A673 (cell line): ENCODE results near the gene ARFRP1. TPM values are rescaled to one million over a fixed set of nuclear protein-coding genes. Genes with fewer than 3 reads are reported as not detected.

ENCODE experiments used
- BruUV-seq: library from RNA; stranded (reverse); fragments of 400-500 nt; replicated peaks from 2 replicates; lab custom pipeline; 2021; lab: Mats Ljungman, UMichigan
- CTCF ChIA-PET: fragments of 300-600 bp; sonication (Branson Sonifier 250); formaldehyde crosslinking; loops from one replicate; lab custom pipeline; 2022; ENCODE audit warnings: antibody characterized with exemption; lab: Charles Lee
- POLR2A ChIA-PET: fragments of 300-600 bp; sonication (Branson Sonifier 250); formaldehyde crosslinking; loops from one replicate; lab custom pipeline; 2022; ENCODE audit warnings: antibody characterized with exemption; ENCODE audit not compliant: low non-redundant PET; lab: Charles Lee
- DNase-seq: peaks from one replicate; pipeline ENCODE4 v3.0.0-alpha.2; 2015; ENCODE audit warnings: low spot score
- H3K27ac ChIP-seq: fragments of 200-600 bp; sonication (generic); 2 replicates; pipeline ENCODE4 v1.5.1; 2016; ENCODE audit warnings: mixed run types, low read depth, mild to moderate bottlenecking, mixed read lengths, antibody characterized with exemption, low read length; ENCODE audit not compliant: poor library complexity, severe bottlenecking
- H3K27me3 ChIP-seq: fragments of 200-600 bp; sonication (generic); replicated peaks from 2 replicates; pipeline ENCODE4 v1.6.1; 2017; ENCODE audit warnings: mixed run types, low read depth, mild to moderate bottlenecking, mixed read lengths, antibody characterized with exemption, low read length; ENCODE audit not compliant: insufficient read depth, poor library complexity
- H3K36me3 ChIP-seq: fragments of 200-600 bp; sonication (generic); 2 replicates; pipeline ENCODE4 v1.6.1; 2016; ENCODE audit warnings: mixed run types, mild to moderate bottlenecking, mixed read lengths, antibody characterized with exemption, low read length; ENCODE audit not compliant: insufficient read depth, poor library complexity, severe bottlenecking
- H3K4me1 ChIP-seq: fragments of 200-600 bp; sonication (generic); 2 replicates; pipeline ENCODE4 v1.6.1; 2017; ENCODE audit warnings: mixed run types, mild to moderate bottlenecking, mixed read lengths, antibody characterized with exemption, low read length; ENCODE audit not compliant: insufficient read depth, poor library complexity, severe bottlenecking
- H3K4me3 ChIP-seq: fragments of 200-600 bp; sonication (generic); 2 replicates; pipeline ENCODE4 v1.5.1; 2016; ENCODE audit warnings: low read depth, mixed run types, mild to moderate bottlenecking, mixed read lengths, low read length; ENCODE audit not compliant: poor library complexity, severe bottlenecking
- H3K9me3 ChIP-seq: fragments of 200-600 bp; sonication (generic); 2 replicates; pipeline ENCODE4 v1.6.1; 2016; ENCODE audit warnings: mixed run types, low read depth, mild to moderate bottlenecking, mixed read lengths, antibody characterized with exemption, low read length; ENCODE audit not compliant: poor library complexity, severe bottlenecking
- EZH2 ChIP-seq: fragments of 200-600 bp; sonication (generic); IDR thresholded peaks from 2 replicates; pipeline ENCODE4 v1.6.1; 2017; ENCODE audit warnings: borderline replicate concordance, low read depth, mild to moderate bottlenecking, mixed read lengths, antibody characterized with exemption, low read length; ENCODE audit not compliant: poor library complexity, severe bottlenecking
- intact Hi-C: fragments of 100-400 bp; cut with micrococcal nuclease; formaldehyde crosslinking; loops from one replicate; pipeline ENCODE4 v1.10.0; 2022; ENCODE audit not compliant: unreplicated experiment
- total RNA-seq: library from RNA; stranded (reverse); gene quantifications from 2 replicates; pipeline ENCODE4 v1.2.3, GENCODE V29; 2021
- TF ChIP-seq, protein P1 (sequence below): fragments of 300-800, 200-600 bp; sonication (generic); conservative IDR thresholded peaks from 2 replicates; pipeline ENCODE4 v1.5.1; 2017; ENCODE audit warnings: low read depth, mild to moderate bottlenecking, antibody characterized with exemption, low read length, moderate library complexity, mixed read lengths

Gene ARFRP1
- total RNA-seq, 1 experiment from 2014 or later = 41.1 TPM

DNA sequence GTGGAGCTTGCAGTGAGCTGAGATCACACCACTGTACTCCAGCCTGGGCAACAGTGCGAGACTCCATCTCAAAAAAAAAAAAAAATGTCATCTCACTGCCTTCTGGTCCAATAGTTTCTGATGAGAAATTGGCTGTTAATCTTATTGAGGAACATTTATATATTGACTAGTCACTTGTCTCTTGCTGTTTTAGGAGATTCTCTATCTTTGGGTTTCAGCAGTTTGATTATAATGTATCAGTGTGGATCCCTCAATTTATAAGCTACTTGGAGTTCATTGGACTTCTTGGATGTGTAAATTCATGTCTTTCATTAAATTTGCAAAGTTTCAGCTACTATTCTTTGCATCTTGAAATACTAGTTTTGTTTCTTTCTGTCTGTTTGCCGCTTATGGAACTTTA lies 11.2 kb upstream of the ARFRP1 start:
- BruUV-seq = no TSS peak
- Histone ChIP-seq H3K27me3 (no peaks in the 10 kb centered on the region), H3K36me3 (peaks cover 37% of the 10 kb centered on the region), H3K9me3 (peaks cover 18% of the 10 kb centered on the region), H3K27ac (no peak overlapping the region), H3K4me3 (no peak overlapping the region), H3K4me1 (no peaks in the 10 kb centered on the region)
- ChIA-PET CTCF (no interaction called here), POLR2A (no interaction called here)
- DNase-seq = no peak
- TF ChIP-seq EZH2 = no peak
- TF ChIP-seq, protein P1, sequence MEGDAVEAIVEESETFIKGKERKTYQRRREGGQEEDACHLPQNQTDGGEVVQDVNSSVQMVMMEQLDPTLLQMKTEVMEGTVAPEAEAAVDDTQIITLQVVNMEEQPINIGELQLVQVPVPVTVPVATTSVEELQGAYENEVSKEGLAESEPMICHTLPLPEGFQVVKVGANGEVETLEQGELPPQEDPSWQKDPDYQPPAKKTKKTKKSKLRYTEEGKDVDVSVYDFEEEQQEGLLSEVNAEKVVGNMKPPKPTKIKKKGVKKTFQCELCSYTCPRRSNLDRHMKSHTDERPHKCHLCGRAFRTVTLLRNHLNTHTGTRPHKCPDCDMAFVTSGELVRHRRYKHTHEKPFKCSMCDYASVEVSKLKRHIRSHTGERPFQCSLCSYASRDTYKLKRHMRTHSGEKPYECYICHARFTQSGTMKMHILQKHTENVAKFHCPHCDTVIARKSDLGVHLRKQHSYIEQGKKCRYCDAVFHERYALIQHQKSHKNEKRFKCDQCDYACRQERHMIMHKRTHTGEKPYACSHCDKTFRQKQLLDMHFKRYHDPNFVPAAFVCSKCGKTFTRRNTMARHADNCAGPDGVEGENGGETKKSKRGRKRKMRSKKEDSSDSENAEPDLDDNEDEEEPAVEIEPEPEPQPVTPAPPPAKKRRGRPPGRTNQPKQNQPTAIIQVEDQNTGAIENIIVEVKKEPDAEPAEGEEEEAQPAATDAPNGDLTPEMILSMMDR = no peak
- intact Hi-C loops = no loop called here

DNA sequence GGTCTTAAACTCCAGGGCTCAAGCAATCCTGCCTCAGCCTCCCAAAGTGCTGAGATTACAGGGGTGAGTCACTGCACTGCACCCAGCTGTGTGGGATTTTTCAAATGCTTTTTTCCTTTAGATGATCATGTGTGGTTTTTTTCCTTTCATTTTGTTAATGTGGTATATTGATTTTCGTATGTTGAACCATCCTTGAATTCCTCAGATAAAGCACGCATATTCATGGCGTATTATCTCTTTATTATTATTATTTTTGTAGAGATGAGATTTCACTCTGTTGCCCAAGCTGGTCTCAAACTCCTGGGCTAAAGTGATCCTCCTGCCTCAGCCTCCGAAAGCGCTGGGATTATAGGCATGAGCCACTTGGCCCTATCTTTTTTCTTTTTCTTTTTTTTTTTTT lies 7.1 kb upstream of the ARFRP1 start:
- intact Hi-C loops = no loop called here
- CTCF ChIA-PET = no interaction called here
- Histone ChIP-seq H3K27ac (no peak overlapping the region), H3K4me3 (no peak overlapping the region), H3K27me3 (no peaks in the 10 kb centered on the region), H3K9me3 (peaks cover 26% of the 10 kb centered on the region), H3K4me1 (no peaks in the 10 kb centered on the region), H3K36me3 (peaks cover 56% of the 10 kb centered on the region)
- DNase-seq = no peak
- POLR2A ChIA-PET = no interaction called here
- no TSS peak for BruUV-seq
- TF ChIP-seq, protein P1 = no peak
- no peak for TF ChIP-seq EZH2

DNA sequence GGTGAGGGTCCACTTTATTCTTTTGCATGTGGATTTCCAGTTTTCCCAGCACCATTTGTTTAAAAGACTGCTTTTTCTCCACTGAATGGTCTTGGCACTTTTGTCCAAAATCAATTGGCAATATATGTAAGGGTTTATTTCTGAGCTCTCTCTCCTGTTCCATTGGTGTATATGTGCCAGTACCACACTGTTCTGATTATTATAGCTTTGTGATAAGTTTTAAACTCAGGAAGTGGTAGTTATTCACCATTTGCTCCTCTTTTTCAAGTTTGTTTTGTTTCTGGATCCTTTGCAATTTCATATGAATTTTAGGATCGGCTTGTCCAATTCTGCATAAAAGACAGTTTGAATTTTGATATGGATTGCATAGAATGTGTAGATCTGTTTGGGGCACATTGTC lies 4.4 kb upstream of the ARFRP1 start:
- TF ChIP-seq, protein P1 = no peak
- no peak for TF ChIP-seq EZH2
- peaks cover 6% of the 10 kb centered on the region for H3K4me1 ChIP-seq
- ChIA-PET POLR2A (no interaction called here), CTCF (no interaction called here)
- no peak overlapping the region for H3K4me3 ChIP-seq
- H3K9me3 ChIP-seq = peaks cover 13% of the 10 kb centered on the region
- H3K36me3 ChIP-seq = peaks cover 48% of the 10 kb centered on the region
- no TSS peak for BruUV-seq
- intact Hi-C loops = no loop called here
- no peak for DNase-seq
- H3K27ac ChIP-seq = no peak overlapping the region
- no peaks in the 10 kb centered on the region for H3K27me3 ChIP-seq
